H1 (cell line): ENCODE data around the gene MCOLN3. TPM values are rescaled to one million over a fixed set of nuclear protein-coding genes. Genes with fewer than 3 reads are reported as not detected.

Experiments used
- CTCF ChIA-PET: fragments of 300-600 bp; sonication (Branson Sonifier 250); formaldehyde crosslinking; loops from one replicate; lab custom pipeline; 2021; ENCODE audit not compliant: partially characterized antibody; lab: Charles Lee
- POLR2A ChIA-PET: fragments of 300-600 bp; sonication (Branson Sonifier 250); formaldehyde crosslinking; loops from one replicate; lab custom pipeline; 2021; ENCODE audit warnings: inconsistent platforms; ENCODE audit not compliant: partially characterized antibody; lab: Charles Lee
- DNase-seq, 2 experiments: peaks; one replicate each; pipeline versions ENCODE4 v3.0.0 to v3.0.0-alpha.2; 2010 to 2022; ENCODE audit warnings: low spot score in 2 of 2, low read depth in 1 of 2, mixed read lengths in 1 of 2
- FAIRE-seq: peaks from 2 replicates; lab custom pipeline; 2011; peaks lifted over from hg19 to GRCh38; lab: Jason Lieb, UNC
- H2AFZ ChIP-seq: 2 replicates; pipeline ENCODE4 v1.8.1; 2012; ENCODE audit warnings: low read length, inconsistent platforms
- H2AK5ac ChIP-seq: 2 replicates; pipeline ENCODE4 v1.6.1; 2013; ENCODE audit warnings: low read depth, low read length
- H2BK120ac ChIP-seq: replicated peaks from 2 replicates; pipeline ENCODE3; 2013; ENCODE audit warnings: low read depth, low read length, inconsistent platforms
- H2BK12ac ChIP-seq: 2 replicates; pipeline ENCODE4 v1.6.1; 2013; ENCODE audit warnings: low read depth, low read length
- H2BK15ac ChIP-seq: 2 replicates; pipeline ENCODE4 v1.6.1; 2013; ENCODE audit warnings: low read length
- H2BK20ac ChIP-seq: 2 replicates; pipeline ENCODE4 v1.6.1; 2013; ENCODE audit warnings: low read length
- H2BK5ac ChIP-seq: 2 replicates; pipeline ENCODE4 v1.6.1; 2013; ENCODE audit warnings: low read depth, low read length
- H3K14ac ChIP-seq: 2 replicates; pipeline ENCODE4 v1.6.1; 2013; ENCODE audit warnings: inconsistent platforms; ENCODE audit not compliant: insufficient read length
- H3K18ac ChIP-seq: 2 replicates; pipeline ENCODE4 v1.6.1; 2013; ENCODE audit warnings: low read length; ENCODE audit errors: extremely low read depth
- H3K23ac ChIP-seq: 2 replicates; pipeline ENCODE4 v1.6.1; 2013; ENCODE audit warnings: inconsistent platforms; ENCODE audit not compliant: insufficient read length
- H3K23me2 ChIP-seq: 2 replicates; pipeline ENCODE4 v1.6.1; 2013; ENCODE audit warnings: low read depth, low read length
- H3K27ac ChIP-seq: 2 replicates; pipeline ENCODE4 v1.6.1; 2011; ENCODE audit warnings: low read depth, low read length, inconsistent platforms
- H3K27me3 ChIP-seq, 4 experiments: replicated peaks in 1 of 4; 1 replicate in 1 of 4; 2 replicates in 3 of 4; pipeline versions ENCODE4 v1.6.1 to v1.8.1; 2011 to 2013; ENCODE audit warnings: low read length in 3 of 4, mild to moderate bottlenecking in 3 of 4, inconsistent platforms in 2 of 4, mixed read lengths in 2 of 4, moderate library complexity in 1 of 4; ENCODE audit not compliant: control insufficient read depth in 3 of 4, insufficient read depth in 3 of 4; ENCODE audit errors: extremely low read depth in 1 of 4
- H3K36me3 ChIP-seq, 4 experiments: 2 replicates each; pipeline versions ENCODE4 v1.6.1 to v1.8.1; 2011 to 2013; ENCODE audit warnings: mild to moderate bottlenecking in 4 of 4, low read length in 3 of 4, moderate library complexity in 2 of 4, control low read depth in 1 of 4, inconsistent platforms in 1 of 4; ENCODE audit not compliant: insufficient read depth in 4 of 4, control insufficient read depth in 2 of 4
- H3K4ac ChIP-seq: replicated peaks from 2 replicates; pipeline ENCODE3; 2013; ENCODE audit warnings: low read length, low read depth, mixed read lengths, inconsistent platforms; ENCODE audit not compliant: insufficient read length
- H3K4me1 ChIP-seq, 4 experiments: replicated peaks in 1 of 4; 1 replicate in 1 of 4; 2 replicates in 3 of 4; pipeline versions ENCODE4 v1.6.1 to v1.8.1; 2011 to 2013; ENCODE audit warnings: low read length in 3 of 4, inconsistent platforms in 2 of 4, mixed read lengths in 1 of 4; ENCODE audit not compliant: insufficient read depth in 4 of 4, control insufficient read depth in 3 of 4
- H3K4me2 ChIP-seq, 2 experiments: 2 replicates each; pipeline versions ENCODE4 v1.6.1 to v1.8.1; 2011 to 2013; ENCODE audit warnings: low read depth in 2 of 2, low read length in 2 of 2, control low read depth in 1 of 2, inconsistent platforms in 1 of 2, mild to moderate bottlenecking in 1 of 2; ENCODE audit not compliant: insufficient read depth in 1 of 2
- H3K4me3 ChIP-seq, 4 experiments: fragments of 200-600, 300-600 bp in 1 of 4; sonication (generic), shearing (Covaris generic), sonication (Bioruptor Twin) in 1 of 4; 2 replicates each; pipeline versions ENCODE4 v1.5.1 to v1.8.1; 2011 to 2016; ENCODE audit warnings: low read length in 4 of 4, low read depth in 3 of 4, control low read depth in 2 of 4, inconsistent platforms in 2 of 4, mild to moderate bottlenecking in 2 of 4, mixed read lengths in 1 of 4, moderate library complexity in 1 of 4; ENCODE audit not compliant: insufficient read depth in 2 of 4; ENCODE audit errors: extremely low read depth in 1 of 4
- H3K56ac ChIP-seq: replicated peaks from 2 replicates; pipeline ENCODE3; 2013; ENCODE audit warnings: low read depth, mild to moderate bottlenecking, mixed read lengths, low read length, inconsistent platforms; ENCODE audit not compliant: insufficient read length
- H3K79me1 ChIP-seq: 2 replicates; pipeline ENCODE4 v1.6.1; 2013; ENCODE audit warnings: low read depth, low read length, control low read depth
- H3K79me2 ChIP-seq, 2 experiments: 2 replicates each; pipeline versions ENCODE4 v1.6.1 to v1.8.1; 2012 to 2013; ENCODE audit warnings: low read length in 2 of 2, mild to moderate bottlenecking in 2 of 2, inconsistent platforms in 1 of 2; ENCODE audit not compliant: insufficient read depth in 2 of 2, control insufficient read depth in 1 of 2
- H3K9ac ChIP-seq, 4 experiments: replicated peaks in 1 of 4; 1 replicate in 1 of 4; 2 replicates in 3 of 4; pipeline versions ENCODE4 v1.6.1 to v1.8.1; 2011 to 2013; ENCODE audit warnings: low read depth in 3 of 4, low read length in 3 of 4, control low read depth in 2 of 4, mild to moderate bottlenecking in 2 of 4, moderate library complexity in 2 of 4, inconsistent platforms in 1 of 4; ENCODE audit errors: extremely low read depth in 1 of 4
- H3K9me3 ChIP-seq, 2 experiments: 2 replicates each; pipeline versions ENCODE4 v1.6.1 to v1.8.1; 2012 to 2013; ENCODE audit warnings: mild to moderate bottlenecking in 2 of 2, moderate library complexity in 2 of 2, control low read depth in 1 of 2, inconsistent platforms in 1 of 2, low read depth in 1 of 2, low read length in 1 of 2, mixed read lengths in 1 of 2; ENCODE audit not compliant: insufficient read depth in 2 of 2
- H4K20me1 ChIP-seq, 2 experiments: replicated peaks in 1 of 2; 2 replicates each; pipeline versions ENCODE3 to v1.8.1; 2011 to 2013; ENCODE audit warnings: inconsistent platforms in 2 of 2, low read length in 2 of 2, mild to moderate bottlenecking in 1 of 2; ENCODE audit not compliant: insufficient read depth in 2 of 2, control insufficient read depth in 1 of 2
- H4K5ac ChIP-seq: 2 replicates; pipeline ENCODE4 v1.6.1; 2013; ENCODE audit warnings: low read length, low read depth, mixed read lengths, inconsistent platforms; ENCODE audit not compliant: insufficient read length
- H4K8ac ChIP-seq: 2 replicates; pipeline ENCODE4 v1.8.0; 2013; ENCODE audit warnings: mild to moderate bottlenecking, moderate library complexity, low read length, inconsistent platforms; ENCODE audit not compliant: insufficient read depth; ENCODE audit errors: extremely low read depth
- H4K91ac ChIP-seq: replicated peaks from 2 replicates; pipeline ENCODE3; 2013; ENCODE audit warnings: low read length, mixed read lengths, inconsistent platforms; ENCODE audit not compliant: insufficient read length
- BACH1 ChIP-seq: IDR thresholded peaks from 2 replicates; pipeline ENCODE4 v1.6.1; 2012; ENCODE audit warnings: low read length, improper control_type of control experiment
- BRCA1 ChIP-seq: IDR thresholded peaks from 2 replicates; pipeline ENCODE4 v1.6.1; 2012; ENCODE audit warnings: low read depth, low read length, improper control_type of control experiment
- CBX8 ChIP-seq: fragments of 300-800, 300-1000 bp; sonication (generic); IDR thresholded peaks from 2 replicates; pipeline ENCODE4 v1.7.1; 2016; ENCODE audit warnings: low read depth, low read length, borderline replicate concordance
- CHD2 ChIP-seq: IDR thresholded peaks from 2 replicates; pipeline ENCODE4 v1.6.1; 2012; ENCODE audit warnings: low read length, improper control_type of control experiment
- CREB1 ChIP-seq: IDR thresholded peaks from 2 replicates; pipeline ENCODE4 v1.6.1; 2012; ENCODE audit warnings: inconsistent platforms
- E2F6 ChIP-seq: IDR thresholded peaks from 2 replicates; pipeline ENCODE4 v1.6.1; 2012; ENCODE audit warnings: inconsistent platforms
- EZH2 ChIP-seq: fragments of 200-600 bp; sonication (generic); IDR thresholded peaks from 2 replicates; pipeline ENCODE4 v1.7.1; 2012; ENCODE audit warnings: low read depth, mild to moderate bottlenecking, moderate library complexity, low read length, inconsistent platforms; ENCODE audit not compliant: severe bottlenecking
- GTF2F1 ChIP-seq: IDR thresholded peaks from 2 replicates; pipeline ENCODE4 v1.6.1; 2012; ENCODE audit warnings: low read depth, low read length, improper control_type of control experiment, borderline replicate concordance
- JUN ChIP-seq: IDR thresholded peaks from 2 replicates; pipeline ENCODE4 v1.6.1; 2011; ENCODE audit warnings: low read depth, mild to moderate bottlenecking, improper control_type of control experiment, low read length
- KDM1A ChIP-seq: fragments of 200-600, 300-600 bp; sonication (generic); IDR thresholded peaks from 2 replicates; pipeline ENCODE4 v1.7.1; 2016; ENCODE audit warnings: mild to moderate bottlenecking, low read length, borderline replicate concordance
- POLR2AphosphoS5 ChIP-seq: IDR thresholded peaks from 2 replicates; pipeline ENCODE4 v1.6.1; 2011; ENCODE audit warnings: low read depth, low read length
- POU5F1 ChIP-seq: IDR thresholded peaks from 2 replicates; pipeline ENCODE4 v1.6.1; 2011; ENCODE audit warnings: low read depth, mild to moderate bottlenecking, low read length, moderate library complexity
- RAD21 ChIP-seq, 2 experiments: IDR thresholded peaks in 1 of 2; conservative IDR thresholded peaks in 1 of 2; 2 replicates each; pipeline ENCODE4 v1.6.1; 2011; ENCODE audit warnings: low read depth in 2 of 2, low read length in 2 of 2, improper control_type of control experiment in 1 of 2, inconsistent platforms in 1 of 2, mild to moderate bottlenecking in 1 of 2, moderate library complexity in 1 of 2
- TAF7 ChIP-seq: optimal IDR thresholded peaks from 2 replicates; pipeline ENCODE3; 2011; ENCODE audit warnings: low read depth, mild to moderate bottlenecking, inconsistent platforms, low read length, moderate library complexity, borderline replicate concordance
- TEAD4 ChIP-seq: IDR thresholded peaks from 2 replicates; pipeline ENCODE4 v1.6.1; 2012; ENCODE audit warnings: low read depth, low read length, inconsistent platforms, mixed read lengths
- WGBS, 2 experiments: shearing (Covaris generic) in 1 of 2; methylation state at CpG; one replicate each; pipeline versions ENCODE4 v1.1.6 to v1.1.7; 2013 to 2015; ENCODE audit warnings: low lambda C conversion rate in 2 of 2, mixed read lengths in 2 of 2, inconsistent platforms in 1 of 2, low coverage in 1 of 2, missing lambda C conversion rate in 1 of 2; ENCODE audit not compliant: insufficient replicate concordance in 2 of 2, insufficient coverage in 1 of 2, insufficient read length in 1 of 2; ENCODE audit errors: extremely low coverage in 1 of 2, missing lambda C conversion rate in 1 of 2; 5-methylcytosine and 5-hydroxymethylcytosine counted together
- polyA plus RNA-seq, 7 experiments: library from polyadenylated mRNA; depleted of rRNA in 3 of 7; stranded (reverse) in 5 of 7; unstranded in 2 of 7; fragments of >200 nt in 5 of 7; fragments of 200-250 nt in 2 of 7; gene quantifications; 1 replicate in 5 of 7; 2 replicates in 1 of 7; 4 replicates in 1 of 7; pipeline versions ENCODE4 v1.2.1 to v1.2.3, GENCODE V29; 2011 to 2013; ENCODE audit warnings: missing spikeins in 2 of 7, mixed read lengths in 2 of 7
- total RNA-seq: library from RNA; stranded (reverse); fragmentation: NEBNext Ultra II Directional; extraction: Animal tissue kit (Norgen Biotek cat#: 25700); gene quantifications from 2 replicates; pipeline ENCODE4 v1.2.1, GENCODE V29; 2021

The MCOLN3 gene
- total and polyA plus RNA-seq, 2 of the 8 experiments (the other 6 are each of a cell fraction or from before 2014, with no cell fraction given): 3.8 to 4.9 TPM

GRCh38 chr1:84968101-84968500, 80.2 kb downstream of the MCOLN3 start:
- H3K18ac ChIP-seq: no peak overlapping the region
- H3K56ac ChIP-seq: no peak overlapping the region
- H3K27ac ChIP-seq: no peak overlapping the region
- H3K14ac ChIP-seq: no peak overlapping the region
- no peak overlapping the region for H2BK120ac ChIP-seq
- no peak overlapping the region for H2AFZ ChIP-seq
- H3K4me2 ChIP-seq: no peak overlapping the region
- WGBS, 2 experiments: 81% methylated on average over 1 of the region's 1 CpG; no CpG with 5 or more reads in 1 of the 2 experiments
- no peak overlapping the region for H4K5ac ChIP-seq
- no peaks in the 10 kb centered on the region for H4K20me1 ChIP-seq
- no peak overlapping the region for H2BK5ac ChIP-seq
- H2BK15ac ChIP-seq: no peak overlapping the region
- no peaks in the 10 kb centered on the region for H3K23me2 ChIP-seq
- no peaks in the 10 kb centered on the region for H3K79me2 ChIP-seq
- no peak overlapping the region for H3K4me3 ChIP-seq
- H3K79me1 ChIP-seq: no peaks in the 10 kb centered on the region
- no peak overlapping the region for H2AK5ac ChIP-seq
- H3K4ac ChIP-seq: no peak overlapping the region
- H3K23ac ChIP-seq: no peak overlapping the region
- DNase-seq (no peak), FAIRE-seq (no peak)
- H3K9me3 ChIP-seq: no peaks in the 10 kb centered on the region; a peak in 1 of 4 replicates
- no peaks in the 10 kb centered on the region for H3K27me3 ChIP-seq
- H3K36me3 ChIP-seq: no peaks in the 10 kb centered on the region
- CTCF ChIA-PET: interaction anchor here (1.1 kb wide), 1 partner anchor 24 kb away, joined by 5 read pairs; no protein-coding TSS in a partner anchor
- no peaks in the 10 kb centered on the region for H3K4me1 ChIP-seq
- no peak overlapping the region for H4K8ac ChIP-seq
- H2BK20ac ChIP-seq: no peak overlapping the region
- no peak overlapping the region for H3K9ac ChIP-seq
- no peak overlapping the region for H4K91ac ChIP-seq
- POLR2A ChIA-PET: no interaction called here
- H2BK12ac ChIP-seq: no peak overlapping the region
- TF ChIP-seq CBX8 (no peak), TAF7 (no peak), TEAD4 (no peak), JUN (no peak), POU5F1 (no peak), GTF2F1 (no peak), CHD2 (no peak), POLR2AphosphoS5 (no peak), E2F6 (no peak), KDM1A (no peak), BACH1 (no peak), EZH2 (no peak), RAD21 (IDR thresholded peaks at IDR 0.05 in 1 of 2, conservative IDR thresholded peaks at IDR 0.05 in 1 of 2; ENCODE audit: low read depth in 2 of 2, low read length in 2 of 2) (no peak), BRCA1 (no peak), CREB1 (no peak)
